Testis (tissue), 2 donors: Measurements from ENCODE around the gene EIF2D.

ENCODE experiments used
- POLR2A ChIP-seq: fragments of 450-650 bp; IDR thresholded peaks from one replicate; pipeline ENCODE4 v1.6.1; 2017; ENCODE audit warnings: antibody characterized with exemption, mild to moderate bottlenecking, moderate library complexity
- TF ChIP-seq, protein P1 (sequence below), 3 experiments: fragments of 450-650 bp in 2 of 3; fragments of 200-600 bp in 1 of 3; sonication (generic) in 1 of 3; IDR thresholded peaks; one replicate each; pipeline ENCODE4 v1.5.1; 2016 to 2019; ENCODE audit warnings: antibody characterized with exemption in 3 of 3, mild to moderate bottlenecking in 2 of 3, moderate library complexity in 1 of 3

DNA sequence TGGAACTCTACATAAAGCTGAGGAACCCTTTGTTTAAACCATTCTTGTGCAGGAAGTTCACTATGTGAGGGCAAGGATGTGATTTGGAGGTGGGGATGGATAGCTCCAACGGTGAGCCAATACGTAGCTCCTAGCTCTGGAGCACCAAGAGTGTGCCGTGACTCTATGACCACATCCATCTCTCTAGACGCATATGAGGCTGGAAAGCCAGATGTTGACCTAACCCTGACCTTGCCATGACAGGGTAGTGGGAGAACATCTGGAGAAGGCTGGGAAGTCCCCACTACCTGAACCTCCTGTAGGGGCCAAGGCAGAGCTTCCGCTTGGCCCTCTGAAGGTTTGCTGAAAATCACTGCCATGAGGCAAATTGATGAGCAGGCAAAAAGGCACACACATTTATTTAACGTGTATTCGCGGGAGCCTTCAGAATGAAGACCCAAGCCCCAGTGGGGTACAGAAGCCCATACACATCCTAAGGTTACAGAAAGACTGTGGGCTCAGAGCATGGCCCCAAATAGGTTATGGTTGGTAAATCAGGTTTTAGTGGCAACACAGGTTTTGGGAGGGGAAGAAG, 43.4 kb downstream of the EIF2D start:
- TF ChIP-seq, protein P1, sequence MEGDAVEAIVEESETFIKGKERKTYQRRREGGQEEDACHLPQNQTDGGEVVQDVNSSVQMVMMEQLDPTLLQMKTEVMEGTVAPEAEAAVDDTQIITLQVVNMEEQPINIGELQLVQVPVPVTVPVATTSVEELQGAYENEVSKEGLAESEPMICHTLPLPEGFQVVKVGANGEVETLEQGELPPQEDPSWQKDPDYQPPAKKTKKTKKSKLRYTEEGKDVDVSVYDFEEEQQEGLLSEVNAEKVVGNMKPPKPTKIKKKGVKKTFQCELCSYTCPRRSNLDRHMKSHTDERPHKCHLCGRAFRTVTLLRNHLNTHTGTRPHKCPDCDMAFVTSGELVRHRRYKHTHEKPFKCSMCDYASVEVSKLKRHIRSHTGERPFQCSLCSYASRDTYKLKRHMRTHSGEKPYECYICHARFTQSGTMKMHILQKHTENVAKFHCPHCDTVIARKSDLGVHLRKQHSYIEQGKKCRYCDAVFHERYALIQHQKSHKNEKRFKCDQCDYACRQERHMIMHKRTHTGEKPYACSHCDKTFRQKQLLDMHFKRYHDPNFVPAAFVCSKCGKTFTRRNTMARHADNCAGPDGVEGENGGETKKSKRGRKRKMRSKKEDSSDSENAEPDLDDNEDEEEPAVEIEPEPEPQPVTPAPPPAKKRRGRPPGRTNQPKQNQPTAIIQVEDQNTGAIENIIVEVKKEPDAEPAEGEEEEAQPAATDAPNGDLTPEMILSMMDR (IDR thresholded peaks at IDR 0.05): no peak
- no peak for TF ChIP-seq POLR2A
